ENCODE data around the gene BANP.
"Not testable (repeated sequence)": the region's sequence is repeated elsewhere in the genome, so short reads cannot be mapped to it uniquely, and the experiment has no call there.

- not testable (repeated sequence) for TF ChIP-seq SP1 (IDR thresholded peaks at IDR 0.05); NFRKB (IDR thresholded peaks at IDR 0.05); TARDBP (IDR thresholded peaks at IDR 0.05); FOXK2 (IDR thresholded peaks at IDR 0.05); ELF4 (IDR thresholded peaks at IDR 0.05); HDGF (IDR thresholded peaks at IDR 0.05; ENCODE audit: borderline replicate concordance); BHLHE40 (IDR thresholded peaks at IDR 0.05; ENCODE audit: borderline replicate concordance); FOXM1 (IDR thresholded peaks at IDR 0.05; ENCODE audit: borderline replicate concordance); ARNT (IDR thresholded peaks at IDR 0.05); FOXA1 (IDR thresholded peaks at IDR 0.05); ZNF384 (IDR thresholded peaks at IDR 0.05); SUZ12 (IDR thresholded peaks at IDR 0.05); PKNOX1 (IDR thresholded peaks at IDR 0.05)
Observed at GRCh38 chr16:87986361-87986849, 35.2 kb downstream of the BANP start.

Data from HEK293T (cell line).